Heart left ventricle (tissue), 16 donors: ENCODE results near the gene ATRN. TPM values are rescaled to one million over a fixed set of nuclear protein-coding genes. Genes with fewer than 3 reads are reported as not detected.
"Not testable (repeated sequence)": the region's sequence is repeated elsewhere in the genome, so short reads cannot be mapped to it uniquely, and the experiment has no call there.

Experiments
- ATAC-seq, 4 donors: fragments of 200-7000 bp; cut with Tn5 transposase; one replicate each; pipeline ENCODE4 v1.9.1; 2020 to 2022; ENCODE audit warnings: moderate library complexity in 4 of 4, mild to moderate bottlenecking in 3 of 4, moderate number of reproducible peaks in 1 of 4
- DNase-seq, 5 donors: peaks; one replicate each; pipeline ENCODE4 v3.0.0-alpha.2; 2020
- H3K27ac ChIP-seq, 12 donors: fragments of 200-600 bp; sonication (generic) in 4 of 12; one replicate each; pipeline versions ENCODE4 v1.5.0 to v1.8.0; 2016 to 2022; ENCODE audit warnings: mild to moderate bottlenecking in 2 of 12
- H3K27me3 ChIP-seq, 9 donors: fragments of 200-600 bp; sonication (generic) in 2 of 9; one replicate each; pipeline versions ENCODE4 v1.5.1 to v1.8.0; 2016 to 2022; ENCODE audit warnings: mild to moderate bottlenecking in 3 of 9
- H3K36me3 ChIP-seq, 9 donors: fragments of 200-600 bp; sonication (generic) in 2 of 9; one replicate each; pipeline versions ENCODE4 v1.5.0 to v1.8.0; 2018 to 2022; ENCODE audit warnings: mild to moderate bottlenecking in 2 of 9
- H3K4me1 ChIP-seq, 12 donors: fragments of 200-600 bp; sonication (generic) in 4 of 12; one replicate each; pipeline versions ENCODE4 v1.5.0 to v1.8.0; 2016 to 2022; ENCODE audit warnings: mild to moderate bottlenecking in 3 of 12
- H3K4me3 ChIP-seq, 12 donors: fragments of 200-600 bp; sonication (generic) in 4 of 12; one replicate each; pipeline versions ENCODE4 v1.5.0 to v1.8.0; 2017 to 2022; ENCODE audit warnings: mild to moderate bottlenecking in 9 of 12, moderate library complexity in 4 of 12
- H3K9me3 ChIP-seq, 12 donors: fragments of 200-600 bp; sonication (generic) in 4 of 12; one replicate each; pipeline versions ENCODE4 v1.5.0 to v1.8.0; 2016 to 2022; ENCODE audit warnings: mild to moderate bottlenecking in 1 of 12
- CTCF ChIP-seq, 12 donors: fragments of 200-600 bp; sonication (generic) in 4 of 12; IDR thresholded peaks; one replicate each; pipeline versions ENCODE4 v1.5.0 to v1.8.0; 2018 to 2022; ENCODE audit warnings: antibody characterized with exemption in 12 of 12, mild to moderate bottlenecking in 5 of 12
- POLR2A ChIP-seq, 2 donors: fragments of 450-650 bp; IDR thresholded peaks; one replicate each; pipeline ENCODE4 v1.6.1; 2017; ENCODE audit warnings: antibody characterized with exemption in 2 of 2, mild to moderate bottlenecking in 2 of 2, moderate library complexity in 2 of 2
- WGBS, 4 donors: extraction: QIAGEN DNeasy Blood & Tissue Kit in 2 of 4; methylation state at CpG; one replicate each; pipeline versions ENCODE4 v1.1.5 to v1.1.7; 2013 to 2018; 5-methylcytosine and 5-hydroxymethylcytosine counted together
- intact Hi-C, 10 donors: fragments of 100-400 bp; cut with DNase I; formaldehyde crosslinking; loops; one replicate each; pipeline versions ENCODE4 v1.11.1 to v1.14.2; 2022
- polyA plus RNA-seq, 2 donors: library from polyadenylated mRNA; stranded (reverse); fragments of 200-250 nt; gene quantifications; one replicate each; pipeline ENCODE4 v1.2.3, GENCODE V29; 2013
- total RNA-seq, 9 donors: library from RNA; depleted of rRNA in 2 of 9; stranded (reverse); fragments of >200 nt in 2 of 9; fragmentation: NEBNext Ultra II Directional in 3 of 9; extraction: Animal tissue kit (Norgen Biotek cat#: 25700) in 3 of 9; gene quantifications; one replicate each; pipeline versions ENCODE4 v1.1.0 to v1.2.4, GENCODE V29; 2016 to 2023
- donor health status: ischemic (EF 13 %, LVEDD 7.1; RV severe dilation, severe dysfunction).
- donor health status: healthy with polysubstance abuse.
- donor health status: DM: no; HTN: yes; CAD: no.
- donor health status: DM: no; HTN: no; CAD: no.
- donor health status: ischemic (EF 25% LVEDD 6.9; RV normal size, moderate dysfunction).
- donor health status: ischemic (EF 25% LVEDD 5.7; RV mildly dilated, moderate dysfunction).
- donor health status: healthy.
- donor health status: DM: yes; HTN: yes; CAD: no.
- donor health status: ischemic (EF 35%, LVEDD 5.7; RV mildly dilated, moderate dysfunction).
- donor health status: nonischemic (EF 11% LVEDD 7.7; RV severe dilation, severe dysfunction).
- donor health status: DM: yes; HTN: yes; CAD: no.
- donor health status: PGD.
- donor health status: ischemic (EF 29% LVEDD 5.4; RV normal size, mild dysfunction).
- donor health status: nonischemic (EF 23%, LVEDD 6.1; RV moderate dilation, normal function).

Gene ATRN
- total and polyA plus RNA-seq, 11 donors = 4.8 to 44.7 (median 32.6) TPM

- intact Hi-C loops = no loop called here
- Histone ChIP-seq H3K27ac (no peak overlapping the region), H3K4me3 (no peak overlapping the region), H3K9me3 (no peaks in the 10 kb centered on the region), H3K36me3 (peaks cover 0 to 23% (median 14%) of the 10 kb centered on the region in 9 donors), H3K4me1 (peaks cover 0 to 11% (median 0%) of the 10 kb centered on the region in 12 donors), H3K27me3 (no peaks in the 10 kb centered on the region)
- no peak for DNase-seq
- no peak for ATAC-seq
- TF ChIP-seq POLR2A (IDR thresholded peaks at IDR 0.05) = no peak
- no peak for TF ChIP-seq CTCF (IDR thresholded peaks at IDR 0.05)
- WGBS, 4 donors = 39 to 61% (median 47%) methylated on average over 1 of the region's 1 CpG
These were observed 141.1 kb downstream of the ATRN start for GRCh38 chr20:3611901-3612300.

GRCh38 chr20:3612795-3613572 lies 142.2 kb downstream of the ATRN start:
- DNase-seq (no peak), ATAC-seq (no peak)
- WGBS, 4 donors = 85 to 92% (median 90%) methylated on average over 10 of the region's 10 CpGs

DNA sequence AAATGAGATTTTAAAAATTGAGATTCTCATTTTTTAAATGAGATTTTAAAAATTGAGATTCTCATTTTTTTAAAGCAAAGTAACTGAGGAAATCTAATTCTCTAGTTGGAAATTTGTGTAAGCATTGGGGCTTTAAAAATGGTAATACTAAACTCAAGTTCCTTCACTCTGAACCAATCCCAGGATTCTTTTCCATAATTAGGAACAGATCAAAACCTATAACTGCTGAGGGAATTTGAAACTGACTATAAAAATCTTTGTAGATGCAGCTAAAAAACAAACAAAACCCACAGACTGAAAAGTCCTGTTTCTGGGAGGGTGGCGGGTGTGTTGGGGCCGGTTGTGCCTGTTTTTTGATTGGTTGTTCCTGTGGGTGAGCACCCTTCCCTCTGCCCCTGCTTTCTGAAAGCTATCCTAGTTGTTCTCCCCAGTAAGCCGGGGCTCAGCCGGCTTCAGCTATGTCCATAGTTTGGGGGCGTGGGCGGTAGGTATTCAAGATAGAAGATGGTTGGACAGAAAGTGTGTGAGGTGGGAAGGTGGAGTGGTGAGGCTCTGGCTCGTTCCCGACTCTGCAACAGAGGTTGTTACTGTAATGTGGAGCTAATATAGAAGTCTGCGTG lies 143.1 kb downstream of the ATRN start:
- Histone ChIP-seq H3K36me3 (peaks cover 0 to 20% (median 6%) of the 10 kb centered on the region in 9 donors), H3K27me3 (no peaks in the 10 kb centered on the region), H3K9me3 (no peaks in the 10 kb centered on the region), H3K27ac (no peak overlapping the region), H3K4me1 (peaks cover 0 to 11% (median 0%) of the 10 kb centered on the region in 12 donors), H3K4me3 (no peak overlapping the region)
- intact Hi-C loops = no loop called here
- no peak for ATAC-seq
- TF ChIP-seq CTCF (IDR thresholded peaks at IDR 0.05) = no peak
- no peak for TF ChIP-seq POLR2A (IDR thresholded peaks at IDR 0.05)
- 86 to 90% (median 89%) methylated on average over 9 of the region's 9 CpGs for WGBS, 4 donors
- DNase-seq = no peak

More at GRCh38 chr20:3612795-3613572, 142.2 kb downstream of the ATRN start:
- intact Hi-C loops = no loop called here
- H3K4me3 ChIP-seq = no peak overlapping the region
- H3K36me3 ChIP-seq = peaks cover 0 to 20% (median 4%) of the 10 kb centered on the region in 9 donors
- TF ChIP-seq POLR2A (IDR thresholded peaks at IDR 0.05) (no peak), CTCF (IDR thresholded peaks at IDR 0.05) (no peak)
- H3K4me1 ChIP-seq = peaks cover 0 to 11% (median 0%) of the 10 kb centered on the region in 12 donors
- H3K9me3 ChIP-seq = no peaks in the 10 kb centered on the region
- H3K27ac ChIP-seq = no peak overlapping the region
- H3K27me3 ChIP-seq = no peaks in the 10 kb centered on the region

GRCh38 chr20:3614466-3614865 lies 143.6 kb downstream of the ATRN start:
- 94 to 97% (median 96%) methylated on average over 5 of the region's 5 CpGs for WGBS, 4 donors
- Histone ChIP-seq H3K4me3 (no peak overlapping the region), H3K4me1 (peaks cover 0 to 11% (median 0%) of the 10 kb centered on the region in 12 donors), H3K27me3 (no peaks in the 10 kb centered on the region), H3K9me3 (no peaks in the 10 kb centered on the region), H3K36me3 (peaks cover 0 to 20% (median 6%) of the 10 kb centered on the region in 9 donors), H3K27ac (no peak overlapping the region)
- TF ChIP-seq POLR2A (IDR thresholded peaks at IDR 0.05) = no peak
- no peak for TF ChIP-seq CTCF (IDR thresholded peaks at IDR 0.05)
- intact Hi-C loops = no loop called here
- DNase-seq (no peak), ATAC-seq (no peak)

- intact Hi-C loops, H3K9me3 ChIP-seq, H3K27ac ChIP-seq, H3K27me3 ChIP-seq, ATAC-seq, DNase-seq, H3K4me3 ChIP-seq: not testable (repeated sequence)
- Histone ChIP-seq H3K36me3 (peaks cover 0 to 18% (median 6%) of the 10 kb centered on the region in 9 donors), H3K4me1 (peaks cover 0 to 11% (median 0%) of the 10 kb centered on the region in 12 donors)
- WGBS, 4 donors = 96 to 97% (median 96%) methylated on average over 13 of the region's 13 CpGs
These were observed 144.5 kb downstream of the ATRN start for GRCh38 chr20:3615171-3615840.
